HUES48 (cell line): Measurements from ENCODE around the gene CDH5.
A peak's percentile ranks its signal among the peaks of the same experiment; 100 is the strongest.

Source experiments
- H3K27ac ChIP-seq: one replicate; pipeline ENCODE4 v1.7.0; 2013; ENCODE audit warnings: low read depth, low read length, inconsistent platforms
- H3K27me3 ChIP-seq: 2 replicates; pipeline ENCODE4 v1.6.1; 2013; ENCODE audit warnings: mild to moderate bottlenecking, low read length; ENCODE audit not compliant: control insufficient read depth, insufficient read depth
- H3K36me3 ChIP-seq: 2 replicates; pipeline ENCODE4 v1.6.1; 2013; ENCODE audit warnings: low read length; ENCODE audit not compliant: control insufficient read depth, insufficient read depth
- H3K4me1 ChIP-seq: 2 replicates; pipeline ENCODE4 v1.6.1; 2013; ENCODE audit warnings: mild to moderate bottlenecking, low read length; ENCODE audit not compliant: control insufficient read depth, insufficient read depth
- H3K4me3 ChIP-seq: 2 replicates; pipeline ENCODE4 v1.5.1; 2013; ENCODE audit warnings: mild to moderate bottlenecking, low read depth, low read length
- H3K9ac ChIP-seq: 2 replicates; pipeline ENCODE4 v1.6.1; 2013; ENCODE audit warnings: mild to moderate bottlenecking, low read depth, low read length, moderate library complexity
- H3K9me3 ChIP-seq: 2 replicates; pipeline ENCODE4 v1.6.1; 2013; ENCODE audit warnings: low read length; ENCODE audit not compliant: control insufficient read depth, insufficient read depth

The CDH5 gene

DNA sequence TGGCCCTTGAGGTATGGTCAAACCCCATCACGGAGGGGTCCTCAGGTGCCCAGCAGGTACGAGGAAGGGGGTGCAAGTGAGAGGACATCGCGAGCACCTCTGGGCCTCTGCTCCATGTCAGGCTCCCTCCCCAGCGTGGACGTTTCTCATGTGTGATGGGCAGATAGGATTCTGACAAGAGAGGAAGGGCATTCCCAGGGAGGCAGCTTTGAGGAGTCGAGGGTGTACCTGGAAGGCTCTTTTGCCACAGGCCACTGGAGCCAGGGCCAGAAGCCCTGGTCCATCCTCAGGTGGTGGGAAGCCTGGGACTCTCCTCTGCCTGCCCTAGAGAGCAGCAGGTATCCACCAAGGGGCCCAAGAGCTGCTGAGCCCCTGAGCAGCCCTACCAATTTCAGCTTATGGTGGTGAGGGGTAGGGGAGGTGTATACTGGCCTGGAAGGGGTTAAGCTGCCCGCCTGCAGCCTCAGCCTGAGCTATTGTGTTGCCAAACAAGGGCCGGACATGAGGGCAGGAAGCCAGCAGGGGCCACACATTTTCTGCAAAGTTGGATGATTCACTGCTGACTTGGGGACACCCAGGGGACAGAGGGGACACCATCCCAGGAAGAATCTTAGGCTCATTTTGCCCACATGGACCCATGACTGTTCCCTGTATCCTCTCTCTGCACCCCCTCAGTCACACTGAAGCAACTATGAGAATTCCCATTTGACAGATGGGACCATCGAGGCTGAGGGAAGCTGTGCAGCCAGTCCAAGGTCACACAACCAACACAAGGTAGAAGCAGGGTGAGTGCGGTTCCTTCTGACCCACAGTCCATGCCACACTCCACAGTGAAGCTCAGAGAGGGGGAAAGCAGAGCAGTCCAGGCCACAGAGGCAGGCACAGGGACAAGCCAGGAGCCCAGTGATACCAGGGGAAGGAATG is 1.7 kb downstream of the CDH5 start:
- peak overlapping the region; percentile 61 for H3K27ac ChIP-seq
- no peak overlapping the region for H3K9ac ChIP-seq
- peaks cover 16% of the 10 kb centered on the region; the same call in 1 of the 2 replicates for H3K4me1 ChIP-seq
- H3K36me3 ChIP-seq, result no peaks in the 10 kb centered on the region
- no peak overlapping the region for H3K4me3 ChIP-seq
- no peaks in the 10 kb centered on the region for H3K9me3 ChIP-seq
- no peaks in the 10 kb centered on the region for H3K27me3 ChIP-seq

GRCh38 chr16:66369055-66369592 is 2.6 kb downstream of the CDH5 start:
- no peak overlapping the region for H3K9ac ChIP-seq
- no peak overlapping the region for H3K27ac ChIP-seq
- H3K9me3 ChIP-seq, result no peaks in the 10 kb centered on the region
- peaks cover 10% of the 10 kb centered on the region; the same call in 1 of the 2 replicates for H3K4me1 ChIP-seq
- H3K4me3 ChIP-seq, result no peak overlapping the region
- no peaks in the 10 kb centered on the region for H3K27me3 ChIP-seq
- no peaks in the 10 kb centered on the region for H3K36me3 ChIP-seq

DNA sequence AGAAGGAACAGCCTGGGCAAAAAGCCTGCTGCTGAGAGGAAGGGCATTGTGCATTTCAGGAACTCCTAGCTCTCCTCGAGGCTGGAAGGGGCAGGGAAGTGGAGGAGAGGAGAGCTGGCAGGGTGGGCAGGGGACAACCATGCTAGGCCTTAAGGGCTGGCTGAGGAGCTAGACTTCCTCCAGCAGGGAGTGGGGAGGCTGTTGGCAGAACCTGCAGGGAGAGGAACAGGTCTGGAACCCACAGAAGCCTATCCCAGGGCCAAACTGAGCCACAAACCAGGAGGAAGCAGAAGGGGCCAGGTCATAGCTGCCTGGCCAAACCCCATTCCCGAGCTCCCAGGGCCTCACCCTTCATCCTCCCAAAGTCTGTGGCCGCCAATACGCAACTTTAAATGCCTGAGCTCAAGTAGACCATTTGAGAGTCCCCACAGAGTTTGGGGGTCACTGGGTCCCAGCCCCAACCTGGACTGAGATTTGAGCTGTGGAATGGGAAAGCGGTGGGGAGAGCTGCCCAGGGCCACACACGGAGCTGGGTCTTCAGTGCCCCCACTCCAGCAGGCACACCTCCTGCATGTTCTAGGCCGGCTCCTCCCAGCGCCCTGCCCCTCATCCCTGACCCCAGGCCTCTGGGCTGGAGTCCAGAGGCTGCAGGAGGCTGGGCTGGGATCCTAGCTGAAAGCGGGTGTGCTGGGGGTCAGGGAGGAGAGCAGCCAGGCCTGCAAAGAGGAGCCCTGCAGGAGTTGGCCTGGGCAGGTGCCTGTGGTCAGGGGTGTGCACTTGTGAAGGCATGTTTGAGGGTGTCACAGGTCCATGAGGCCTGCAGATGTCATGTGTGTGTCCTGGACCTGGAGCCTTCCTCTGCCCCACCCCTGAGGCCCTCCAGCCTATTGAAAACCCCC is 4.5 kb downstream of the CDH5 start:
- peaks cover 5% of the 10 kb centered on the region; the same call in 1 of the 2 replicates for H3K4me1 ChIP-seq
- no peaks in the 10 kb centered on the region for H3K9me3 ChIP-seq
- H3K36me3 ChIP-seq, result no peaks in the 10 kb centered on the region
- H3K4me3 ChIP-seq, result no peak overlapping the region
- H3K27me3 ChIP-seq, result no peaks in the 10 kb centered on the region
- H3K9ac ChIP-seq, result no peak overlapping the region
- no peak overlapping the region for H3K27ac ChIP-seq

- Histone ChIP-seq H3K9me3 (no peaks in the 10 kb centered on the region), H3K4me3 (no peak overlapping the region), H3K27ac (no peak overlapping the region), H3K9ac (no peak overlapping the region), H3K36me3 (no peaks in the 10 kb centered on the region), H3K27me3 (no peaks in the 10 kb centered on the region), H3K4me1 (peaks cover 9% of the 10 kb centered on the region; the same call in 1 of the 2 replicates)
These were observed 5.8 kb downstream of the CDH5 start for GRCh38 chr16:66372078-66372897.

- no peaks in the 10 kb centered on the region for H3K36me3 ChIP-seq
These were observed 6.3 kb downstream of the CDH5 start for GRCh38 chr16:66372898-66373155.

GRCh38 chr16:66373667-66374066 is 7.2 kb downstream of the CDH5 start:
- H3K27ac ChIP-seq, result no peak overlapping the region
- no peaks in the 10 kb centered on the region for H3K36me3 ChIP-seq
- no peak overlapping the region for H3K4me3 ChIP-seq
- H3K27me3 ChIP-seq, result no peaks in the 10 kb centered on the region
- H3K4me1 ChIP-seq, result peaks cover 5% of the 10 kb centered on the region; the same call in 1 of the 2 replicates
- no peaks in the 10 kb centered on the region for H3K9me3 ChIP-seq
- H3K9ac ChIP-seq, result no peak overlapping the region

More at GRCh38 chr16:66372898-66373155, 6.3 kb downstream of the CDH5 start:
- Histone ChIP-seq H3K27ac (no peak overlapping the region), H3K4me1 (peaks cover 9% of the 10 kb centered on the region; the same call in 1 of the 2 replicates), H3K9me3 (no peaks in the 10 kb centered on the region), H3K27me3 (no peaks in the 10 kb centered on the region), H3K9ac (no peak overlapping the region), H3K4me3 (no peak overlapping the region)

DNA sequence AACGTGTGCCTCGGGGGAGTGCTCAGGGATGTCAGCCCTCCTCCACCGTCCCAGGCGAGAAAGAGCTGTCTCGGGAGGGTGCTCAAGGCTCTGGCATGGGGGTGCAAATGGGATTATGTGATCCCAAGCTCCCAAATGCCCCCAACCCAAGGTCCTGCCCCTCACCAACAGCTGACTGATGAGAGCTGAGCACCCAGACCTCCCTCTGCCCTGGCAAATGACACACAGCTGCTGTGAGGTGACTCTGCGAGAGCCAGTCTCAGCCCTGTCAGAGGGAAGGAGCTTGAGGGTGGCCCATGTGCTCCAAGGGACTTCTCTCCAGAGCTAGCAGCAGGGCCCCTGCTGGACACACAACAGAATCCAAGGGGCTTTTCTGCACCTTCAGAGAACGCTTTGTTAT is 7.7 kb downstream of the CDH5 start:
- no peaks in the 10 kb centered on the region for H3K9me3 ChIP-seq
- no peaks in the 10 kb centered on the region for H3K27me3 ChIP-seq
- H3K27ac ChIP-seq, result no peak overlapping the region
- H3K9ac ChIP-seq, result no peak overlapping the region
- 0 out of 2 replicates have a peak, but pooled peaks cover 3% of the 10 kb centered on the region for H3K4me1 ChIP-seq
- no peak overlapping the region for H3K4me3 ChIP-seq
- no peaks in the 10 kb centered on the region for H3K36me3 ChIP-seq

DNA sequence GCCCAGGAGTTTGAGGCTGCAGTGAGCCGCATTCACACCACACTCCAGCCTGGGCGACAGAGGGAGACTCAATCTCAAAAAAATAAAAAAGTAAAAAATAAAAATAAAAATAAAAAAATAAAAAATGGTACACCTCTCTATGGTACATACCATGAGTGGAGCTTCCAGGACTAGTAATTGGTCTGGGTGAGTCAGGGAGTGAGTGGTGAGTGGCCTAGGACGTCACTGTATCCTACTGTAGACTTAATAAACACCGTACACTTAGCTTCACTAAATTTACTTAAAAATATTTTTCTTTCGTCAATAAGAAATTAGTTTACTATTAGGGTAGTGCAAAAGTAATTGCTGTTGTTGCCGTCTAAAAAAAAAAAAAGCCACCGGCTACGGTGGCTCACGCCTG is 9.0 kb downstream of the CDH5 start:
- no peak overlapping the region for H3K9ac ChIP-seq
- H3K9me3 ChIP-seq, result no peaks in the 10 kb centered on the region
- 0 out of 2 replicates have a peak, but pooled peaks cover 3% of the 10 kb centered on the region for H3K4me1 ChIP-seq
- no peak overlapping the region for H3K4me3 ChIP-seq
- H3K27ac ChIP-seq, result no peak overlapping the region
- H3K27me3 ChIP-seq, result no peaks in the 10 kb centered on the region
- no peaks in the 10 kb centered on the region for H3K36me3 ChIP-seq

- H3K9me3 ChIP-seq, result no peaks in the 10 kb centered on the region
- H3K36me3 ChIP-seq, result no peaks in the 10 kb centered on the region
- H3K4me1 ChIP-seq, result 0 out of 2 replicates have a peak, but pooled peaks cover 3% of the 10 kb centered on the region
- H3K9ac ChIP-seq, result no peak overlapping the region
- H3K27me3 ChIP-seq, result no peaks in the 10 kb centered on the region
- H3K4me3 ChIP-seq, result no peak overlapping the region
- no peak overlapping the region for H3K27ac ChIP-seq
These were observed 9.6 kb downstream of the CDH5 start for GRCh38 chr16:66376114-66376513.

DNA sequence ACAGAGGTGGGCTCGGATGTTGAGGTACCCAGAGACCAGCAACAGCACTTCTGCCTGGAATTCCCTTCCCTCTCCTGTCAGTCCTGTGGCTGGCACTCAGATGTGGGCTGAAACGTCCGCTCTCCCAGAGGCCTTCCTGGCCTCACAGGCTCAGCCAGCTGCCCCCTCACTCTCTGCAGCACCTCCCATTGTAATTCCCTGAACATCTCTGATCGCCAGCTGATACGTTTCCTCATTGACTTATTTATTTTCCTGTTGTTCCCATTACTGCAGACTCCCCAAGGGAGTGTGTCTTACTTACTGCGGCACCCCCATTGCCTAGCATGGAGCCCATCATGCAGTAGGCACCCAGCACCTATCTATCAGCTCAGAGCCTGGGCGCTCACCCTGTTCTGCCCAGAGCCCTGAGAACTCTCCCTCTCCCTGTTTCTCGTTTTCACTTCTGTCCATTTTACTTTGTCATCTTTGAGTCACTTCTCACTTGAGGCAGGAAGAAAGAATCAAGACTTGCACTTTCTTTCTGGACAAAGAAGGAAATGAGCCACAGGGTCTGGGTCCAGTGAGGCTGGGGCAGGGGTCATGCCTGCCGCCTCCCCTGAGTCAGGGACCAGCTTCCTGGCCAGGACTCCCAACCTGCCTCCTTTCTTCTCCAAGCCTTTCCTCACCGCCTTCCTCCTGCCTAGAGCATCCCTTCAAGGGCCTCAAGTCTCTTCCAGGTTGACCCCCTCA is 10.2 kb downstream of the CDH5 start:
- Histone ChIP-seq H3K4me1 (0 out of 2 replicates have a peak, but pooled peaks cover 3% of the 10 kb centered on the region), H3K9me3 (no peaks in the 10 kb centered on the region), H3K27me3 (no peaks in the 10 kb centered on the region), H3K9ac (no peak overlapping the region), H3K36me3 (no peaks in the 10 kb centered on the region), H3K27ac (no peak overlapping the region), H3K4me3 (no peak overlapping the region)
